NCI-H1417 treated with DMSO at 0.1 percent for 48 hours (cell line): Measurements from ENCODE around the gene SLU7.

Experiments
- DNase-seq: peaks from one replicate; lab custom pipeline; 2025; lab: John Stamatoyannopoulos, UW

The SLU7 gene

GRCh38 chr5:160367261-160367660 is 51.6 kb downstream of the SLU7 start:
- DNase-seq: no peak

- no peak for DNase-seq
These were observed 52.7 kb downstream of the SLU7 start for GRCh38 chr5:160366230-160366629.

GRCh38 chr5:160363660-160364395 is 55.1 kb downstream of the SLU7 start:
- no peak for DNase-seq

GRCh38 chr5:160363211-160363610 is 55.7 kb downstream of the SLU7 start:
- no peak for DNase-seq

- DNase-seq: no peak
These were observed 57.2 kb downstream of the SLU7 start for GRCh38 chr5:160361624-160362228.

- DNase-seq: no peak
These were observed 58.6 kb downstream of the SLU7 start for GRCh38 chr5:160360310-160360709.

GRCh38 chr5:160359816-160360215 is 59.1 kb downstream of the SLU7 start:
- DNase-seq: no peak

GRCh38 chr5:160359242-160359641 is 59.6 kb downstream of the SLU7 start:
- no peak for DNase-seq

- no peak for DNase-seq
These were observed 60.9 kb downstream of the SLU7 start for GRCh38 chr5:160357861-160358411.

- DNase-seq: no peak
These were observed 61.5 kb downstream of the SLU7 start for GRCh38 chr5:160357394-160357793.

- no peak for DNase-seq
These were observed 62.1 kb downstream of the SLU7 start for GRCh38 chr5:160356550-160357347.

GRCh38 chr5:160354666-160355065 is 64.2 kb downstream of the SLU7 start:
- DNase-seq: no peak

- no peak for DNase-seq
These were observed 65.5 kb downstream of the SLU7 start for GRCh38 chr5:160353379-160353778.

- DNase-seq: no peak
These were observed 66.6 kb downstream of the SLU7 start for GRCh38 chr5:160352308-160352707.
